ENCODE data around the gene CELF2.
"Not testable (repeated sequence)": the region's sequence is repeated elsewhere in the genome, so short reads cannot be mapped to it uniquely, and the experiment has no call there.

Gene CELF2

DNA sequence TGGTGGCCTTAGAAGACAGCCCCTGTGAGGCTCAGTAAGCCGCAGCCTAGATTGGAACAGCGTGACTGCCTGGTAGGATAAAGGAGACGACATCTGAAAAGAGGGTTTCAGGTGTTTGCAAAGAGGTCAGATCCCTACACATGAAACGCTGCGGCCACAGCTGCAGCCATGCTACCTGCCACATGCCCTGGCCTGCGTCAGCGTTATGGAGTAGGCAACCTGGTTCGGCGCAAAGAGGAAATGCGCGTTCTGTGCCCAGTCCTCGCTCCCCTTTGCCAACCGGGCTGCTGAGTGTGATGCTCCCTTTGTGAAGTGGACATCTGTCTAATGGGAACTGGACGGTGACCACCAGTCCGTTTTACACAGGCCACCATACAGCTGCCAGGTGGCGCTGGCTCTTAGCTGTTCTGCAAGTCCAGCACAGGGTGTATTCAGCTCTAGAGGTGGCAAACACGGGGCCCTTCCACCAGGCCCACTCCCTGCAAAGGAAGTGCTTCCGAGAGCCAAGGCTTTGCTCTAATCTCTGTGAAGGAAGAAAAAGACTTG lies 160.3 kb downstream of the CELF2 start:
- DNase-seq, result no peak

DNA sequence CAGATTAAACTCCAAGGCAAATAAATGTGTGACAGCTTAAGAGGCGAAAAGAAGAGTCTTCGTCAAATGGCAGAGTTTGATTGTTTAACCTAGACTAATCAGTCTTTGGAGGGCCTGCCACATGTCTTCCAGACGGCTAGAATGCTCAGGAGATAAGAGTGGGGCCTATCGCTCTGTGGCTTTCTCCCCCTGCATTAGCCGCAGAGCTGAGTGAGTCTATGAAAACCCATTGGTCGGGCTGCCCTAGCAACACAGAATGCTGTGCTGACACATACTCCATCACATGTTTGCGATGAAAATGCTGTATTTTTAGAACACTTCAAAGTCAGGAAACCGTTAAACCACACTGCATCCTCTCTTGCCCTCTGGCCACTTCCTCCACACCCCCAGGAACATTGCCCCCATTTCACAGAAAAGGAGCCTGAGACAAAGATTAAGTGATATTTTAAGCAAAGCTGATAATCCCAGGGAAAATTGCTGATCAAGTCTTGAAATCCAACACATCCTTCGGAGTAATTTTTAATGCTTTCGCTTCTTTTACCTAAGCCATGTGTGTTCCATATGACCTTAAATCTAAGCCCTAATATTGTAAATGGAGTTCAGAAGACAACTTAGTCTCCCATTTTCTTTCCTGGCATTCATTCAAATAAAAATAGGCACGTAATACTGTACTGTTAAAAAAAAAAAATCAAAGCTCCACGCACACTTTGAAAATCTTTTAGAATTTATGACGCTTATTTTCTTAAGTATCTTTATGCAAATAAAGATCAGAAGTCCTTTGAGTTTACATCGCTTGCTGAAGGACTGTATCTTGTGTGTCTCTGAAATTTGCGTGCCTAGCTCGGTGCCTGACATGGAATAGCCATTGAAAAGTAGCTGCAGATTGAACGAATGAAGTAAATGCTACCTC lies 161.2 kb downstream of the CELF2 start:
- DNase-seq, result peak; percentile 67 to 70

DNA sequence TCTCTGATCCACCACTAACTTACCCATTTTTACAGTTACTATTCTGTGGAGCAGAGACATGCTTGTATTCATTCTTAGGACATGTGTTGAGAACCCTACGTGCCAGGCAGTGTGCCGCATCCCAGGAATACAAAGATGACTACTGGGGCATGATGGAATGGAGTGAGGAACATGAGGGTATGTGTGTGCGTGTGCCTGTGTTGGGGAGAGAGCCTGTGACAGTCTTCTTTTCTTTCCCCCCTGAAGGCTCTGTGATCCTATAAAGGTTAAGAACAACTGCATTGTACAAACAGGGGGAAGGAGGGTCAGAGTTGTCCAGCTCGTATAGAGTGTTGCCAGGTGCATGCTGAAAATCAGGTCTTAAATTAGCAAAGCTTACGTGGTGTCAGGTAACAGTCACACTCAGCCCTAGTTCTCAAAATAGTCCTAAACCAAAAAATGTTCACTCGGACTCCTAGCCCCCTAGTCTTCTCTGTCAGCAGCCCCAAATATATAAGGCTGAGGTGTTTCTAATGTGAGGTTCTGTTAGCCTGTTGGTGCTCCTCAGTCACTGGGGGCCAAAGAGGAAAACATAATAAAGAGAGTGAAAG lies 161.9 kb downstream of the CELF2 start:
- no peak for DNase-seq

DNA sequence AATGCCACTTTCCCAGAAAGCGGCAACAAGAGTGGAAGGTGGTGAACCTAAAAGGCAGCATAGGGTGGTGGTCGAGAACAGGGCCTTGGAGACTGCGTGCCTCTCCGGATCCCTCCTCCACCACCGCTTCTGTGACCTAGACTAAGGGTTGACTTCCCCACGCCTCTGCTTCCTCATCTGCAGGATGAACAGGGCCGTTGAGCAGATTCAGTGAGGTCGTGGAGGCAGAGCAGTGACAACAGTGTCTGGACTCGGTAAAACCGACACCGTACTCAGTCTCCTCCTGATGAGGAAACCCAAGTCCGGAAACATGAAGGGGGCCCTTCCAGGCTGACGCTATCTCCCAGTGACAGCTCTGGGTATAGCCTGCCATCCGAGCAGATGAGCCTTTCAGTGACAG lies 162.6 kb downstream of the CELF2 start:
- peak in 1 of 2 donors; percentile 50 for DNase-seq

DNA sequence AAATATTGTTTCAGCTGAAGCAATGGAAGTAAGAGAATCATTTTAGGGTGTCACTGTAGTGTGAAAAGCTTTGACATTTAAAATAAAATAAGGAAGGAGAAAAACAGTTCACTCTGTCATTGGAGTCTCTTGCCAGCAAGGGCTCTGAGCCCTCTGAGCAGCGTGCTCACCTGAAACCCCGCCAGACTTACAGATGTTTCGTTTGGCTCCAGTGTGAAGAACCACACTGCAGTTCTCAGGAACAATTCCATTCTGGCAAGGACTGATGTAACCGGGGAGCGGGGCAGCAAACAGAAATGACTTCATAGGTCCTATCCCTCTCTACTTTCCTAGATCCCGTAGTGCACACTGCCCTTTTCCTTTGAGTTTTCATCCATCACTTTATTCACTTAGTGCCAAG lies 164.3 kb downstream of the CELF2 start:
- no peak for DNase-seq

DNA sequence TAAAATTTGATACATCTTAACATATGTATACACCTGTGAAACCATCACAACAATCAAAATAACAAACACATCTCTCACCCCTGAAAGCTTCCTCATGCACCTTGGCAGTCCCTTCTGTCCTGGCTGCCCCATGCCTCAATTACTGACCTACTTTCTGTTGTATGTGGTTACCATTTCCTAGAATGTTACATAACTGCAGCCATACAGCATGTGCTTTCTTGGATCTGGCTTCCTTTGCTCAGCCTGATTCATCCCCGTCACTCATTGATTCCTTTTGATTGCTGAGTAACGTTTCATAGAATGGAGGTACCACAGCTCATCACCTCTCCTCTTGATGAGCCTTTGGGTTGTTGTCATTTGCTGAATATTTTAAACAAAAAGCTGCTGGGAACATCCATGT lies 165.3 kb downstream of the CELF2 start:
- no peak for DNase-seq

DNA sequence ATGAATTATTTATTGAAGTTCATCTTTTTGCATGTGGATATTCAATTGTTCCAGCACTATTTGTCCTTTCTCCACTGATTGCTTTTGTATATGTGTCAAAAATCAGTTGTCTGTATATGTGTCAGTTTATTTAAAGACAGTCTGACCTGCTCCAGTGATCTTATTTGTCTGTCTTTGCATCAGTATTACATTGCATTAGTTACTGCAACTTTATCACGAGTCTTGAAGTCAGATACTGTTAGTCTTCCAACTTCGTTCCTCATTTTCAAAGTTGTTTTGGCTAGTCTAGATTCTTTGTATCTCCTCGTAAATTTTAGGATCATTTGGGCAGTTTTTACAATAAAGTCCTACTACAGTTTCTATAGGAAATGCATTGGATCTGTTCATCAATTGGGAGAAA lies 166.4 kb downstream of the CELF2 start:
- no peak for DNase-seq

DNA sequence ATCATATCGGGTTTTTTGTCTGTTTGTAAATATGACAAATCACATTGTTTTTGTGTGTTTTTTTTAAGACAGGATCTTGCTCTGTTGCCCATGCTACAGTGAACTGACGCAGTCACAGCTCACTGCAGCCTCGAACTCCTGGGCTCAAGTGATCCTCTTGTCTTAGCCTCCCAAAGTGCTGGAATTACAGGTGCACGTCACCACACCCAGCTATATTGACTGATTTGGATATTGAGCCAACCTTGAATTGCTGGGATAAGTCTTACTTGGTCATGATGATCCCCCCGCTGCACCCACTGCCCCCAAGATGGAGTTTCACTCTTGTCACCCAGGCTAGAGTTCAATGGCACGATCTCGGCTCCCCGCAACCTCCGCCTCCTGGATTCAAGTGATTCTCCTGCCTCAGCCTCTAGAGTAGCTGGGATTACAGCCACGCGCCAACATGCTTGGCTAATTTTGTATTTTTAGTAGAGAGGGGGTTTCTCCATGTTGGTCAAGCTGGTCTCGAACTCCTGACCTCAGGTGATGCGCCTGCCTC lies 167.5 kb downstream of the CELF2 start:
- DNase-seq, result not testable (repeated sequence)

DNA sequence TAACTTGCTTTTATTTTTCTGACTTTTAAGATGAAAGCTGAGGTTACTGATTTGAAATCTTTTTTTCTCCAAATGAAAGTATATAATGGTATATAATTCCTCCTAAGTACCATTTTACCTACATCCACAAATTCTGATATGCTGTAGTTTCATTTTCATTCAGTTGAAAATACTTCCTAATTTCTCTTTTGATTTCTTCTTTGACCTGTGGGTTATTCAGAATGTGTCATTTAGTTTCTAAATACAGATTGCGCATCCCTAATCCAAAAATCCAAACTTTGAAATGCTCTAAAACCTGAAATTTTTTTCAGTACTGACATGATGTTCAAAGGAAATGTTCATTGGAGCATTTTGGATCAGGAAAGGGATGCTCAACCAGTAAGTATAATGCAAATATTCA lies 168.7 kb downstream of the CELF2 start:
- no peak for DNase-seq

DNA sequence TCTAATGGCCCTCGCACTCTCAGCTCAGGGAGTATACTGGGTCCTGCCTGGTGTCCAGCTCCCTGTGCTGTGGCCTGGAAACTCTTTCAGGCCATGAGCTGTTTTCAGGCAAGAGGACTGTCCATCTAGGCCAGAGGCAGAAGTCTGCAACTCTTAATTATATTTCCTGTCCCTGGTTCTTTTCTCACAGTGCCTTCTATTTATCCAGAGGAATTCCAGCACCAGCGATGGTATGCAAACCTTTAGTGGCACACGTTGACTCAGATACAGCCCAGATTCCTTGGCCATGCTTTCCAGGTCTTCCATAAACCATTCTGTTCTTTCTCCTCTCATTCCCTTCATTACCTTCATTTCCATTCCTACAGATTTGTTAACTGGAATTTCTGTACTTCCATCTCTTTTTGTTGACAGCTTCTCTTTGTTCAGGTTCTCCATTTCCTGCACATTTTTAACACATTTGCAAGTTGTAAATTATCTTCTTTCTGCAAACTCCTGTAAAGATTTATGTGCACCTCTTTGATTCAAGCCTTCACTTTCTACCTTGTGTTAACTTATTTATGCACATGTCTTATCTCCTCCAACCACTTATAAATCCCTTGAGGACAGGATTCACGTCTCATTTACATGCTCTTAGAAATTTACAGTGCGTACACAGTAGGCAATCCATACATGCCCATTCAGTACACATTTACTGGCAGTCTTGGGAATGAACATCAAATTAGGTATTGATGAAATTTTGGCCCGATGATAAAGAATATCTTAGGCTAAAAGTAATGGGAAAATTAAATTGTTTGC lies 172.1 kb downstream of the CELF2 start:
- DNase-seq, result no peak

DNA sequence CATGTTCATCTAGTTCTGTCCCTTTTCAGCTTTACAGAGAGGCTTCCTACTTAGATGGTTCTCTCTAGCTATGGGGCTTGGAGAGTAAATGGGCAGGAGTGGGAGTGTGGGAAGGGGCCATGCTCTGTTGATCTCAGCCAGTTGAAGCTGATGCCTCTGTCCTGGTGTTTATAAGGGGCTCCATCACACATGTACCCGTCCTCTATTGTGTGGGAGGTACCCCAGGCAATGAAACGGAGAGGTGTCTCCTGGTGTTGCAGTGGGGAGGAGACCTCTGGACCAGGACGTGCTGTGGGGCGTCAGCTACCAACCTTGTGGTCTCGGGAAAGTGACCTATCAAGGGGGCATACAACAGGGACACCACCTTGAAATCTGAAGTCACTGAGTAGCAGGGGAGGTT lies 173.5 kb downstream of the CELF2 start:
- DNase-seq, result no peak

DNA sequence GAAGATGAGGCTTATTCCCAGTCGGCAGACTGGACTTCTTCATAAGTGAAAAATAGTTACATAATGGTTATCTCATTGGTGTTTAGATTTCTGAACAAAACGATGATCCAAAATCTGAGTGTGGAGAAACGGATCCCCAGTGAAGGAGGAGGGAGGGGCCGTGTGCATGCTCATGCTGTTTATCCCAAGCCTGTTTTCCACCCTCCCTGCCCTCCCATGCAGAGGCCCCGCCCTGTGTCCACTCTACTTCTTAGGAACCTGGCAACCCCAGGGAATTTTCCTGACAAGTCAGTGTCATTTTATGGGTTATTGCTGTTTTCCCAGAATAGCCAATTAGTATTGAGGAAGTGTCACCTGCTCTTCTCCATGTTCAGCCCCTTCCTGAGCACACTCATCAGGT lies 174.0 kb downstream of the CELF2 start:
- DNase-seq, result no peak

DNA sequence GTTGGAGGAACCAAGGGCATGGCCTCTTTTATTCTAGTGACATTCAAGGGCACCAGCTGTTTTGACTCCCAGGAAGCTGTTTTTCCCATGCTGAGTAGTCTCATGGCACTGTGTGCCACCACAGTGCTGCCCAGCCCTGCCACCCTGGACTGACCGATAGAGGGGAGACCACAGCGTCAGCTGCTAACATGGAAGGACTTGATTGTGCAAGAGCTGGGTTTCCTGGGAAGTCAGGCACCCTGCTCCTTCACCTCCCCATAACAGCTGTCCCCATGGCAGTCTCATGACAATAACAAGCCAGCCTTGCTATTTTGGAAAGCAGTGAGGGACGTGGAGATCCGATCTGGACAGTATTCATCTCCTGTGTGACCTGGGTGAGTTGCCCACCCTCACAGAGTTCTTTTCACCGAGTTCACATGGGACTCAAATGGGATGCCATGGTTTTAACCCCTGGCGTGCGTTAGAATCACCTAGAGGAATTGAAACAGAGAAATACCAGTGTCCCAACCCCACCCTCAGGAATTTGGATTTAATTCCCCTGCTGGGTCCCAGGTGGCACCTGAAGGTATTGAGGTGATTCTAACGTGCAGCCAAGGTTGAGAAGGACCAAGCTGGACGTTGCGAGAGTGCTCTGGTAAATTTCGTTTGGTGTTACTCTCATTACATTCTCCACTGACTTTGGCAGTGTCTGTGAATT lies 174.8 kb downstream of the CELF2 start:
- no peak for DNase-seq

DNA sequence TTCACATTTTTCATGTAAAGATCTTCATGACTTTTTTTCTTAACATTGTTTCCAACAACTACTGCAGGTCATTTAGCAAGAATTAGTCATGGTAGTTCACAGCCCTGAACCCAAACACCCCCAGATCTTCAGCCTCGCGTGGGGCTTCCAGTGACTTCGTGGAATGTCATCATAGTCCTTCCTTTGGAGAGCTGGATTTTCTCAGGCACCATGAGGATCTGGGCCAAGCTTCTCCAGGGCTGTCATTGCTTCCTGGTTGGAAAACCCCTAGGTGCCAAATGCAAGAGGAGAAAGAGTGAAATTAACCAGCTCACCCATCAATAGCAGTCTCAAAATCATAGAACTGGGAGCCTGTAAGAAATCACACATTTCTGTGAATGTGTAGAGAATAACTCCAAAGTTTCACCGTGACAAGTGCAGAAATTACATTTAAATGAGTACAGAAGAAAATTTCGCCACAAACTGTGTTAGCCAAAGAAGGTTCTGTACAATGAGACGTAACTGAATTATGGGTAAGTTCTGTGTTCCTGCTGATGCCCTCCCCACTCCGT lies 175.4 kb downstream of the CELF2 start:
- DNase-seq, result no peak

DNA sequence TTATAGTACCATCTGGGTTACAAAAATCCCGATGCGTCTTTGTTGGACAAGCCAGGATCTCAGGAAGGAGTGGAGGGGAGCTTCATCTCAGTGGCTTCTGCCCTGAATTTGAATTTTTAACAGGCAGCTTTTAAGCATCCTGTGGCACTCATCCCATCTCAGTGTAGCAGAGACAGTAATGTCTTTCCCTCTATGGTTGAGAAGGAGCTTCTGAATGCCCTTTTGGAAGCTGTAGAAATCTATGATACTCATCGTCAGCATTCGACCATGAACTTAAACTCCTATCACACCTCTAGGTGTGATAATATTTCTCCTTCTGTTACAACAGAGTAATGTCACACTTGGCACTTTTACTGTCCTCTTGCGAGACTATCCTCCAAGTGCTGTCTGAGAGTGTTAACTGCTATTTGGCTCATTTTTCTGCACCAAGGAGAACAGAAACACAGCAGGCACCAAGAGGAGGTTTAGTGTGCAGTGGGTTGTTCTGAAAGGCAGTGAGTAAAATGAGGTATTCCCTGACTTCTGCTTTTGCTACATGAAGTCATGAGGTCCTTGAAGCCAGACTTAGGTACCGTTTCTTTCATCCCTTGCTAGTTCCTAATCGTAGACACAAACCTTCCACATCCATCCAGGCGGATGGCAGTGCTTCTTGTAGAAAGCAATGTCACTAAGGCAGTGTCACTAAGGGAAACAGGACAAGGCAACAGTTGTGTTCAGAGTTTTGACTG lies 177.4 kb downstream of the CELF2 start:
- DNase-seq, result no peak

DNA sequence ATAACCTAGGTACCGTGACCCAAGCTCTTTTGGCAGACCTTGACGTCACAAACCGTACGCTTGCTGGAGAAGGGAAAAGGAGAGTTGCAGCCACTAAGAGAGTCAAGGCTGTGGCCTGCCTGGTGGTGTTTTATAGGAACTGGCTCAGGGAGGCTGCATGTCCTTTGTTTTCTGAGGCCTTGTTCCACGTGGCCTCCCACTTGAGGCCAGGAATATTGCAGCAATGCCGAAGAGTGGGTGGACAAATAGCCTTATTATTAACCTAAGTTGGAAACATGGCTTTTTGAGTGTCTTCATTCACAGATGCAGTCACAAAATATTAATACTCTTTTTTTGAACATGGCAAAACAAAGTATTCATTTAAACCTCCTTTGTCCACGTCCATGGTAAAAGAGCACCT lies 178.0 kb downstream of the CELF2 start:
- no peak for DNase-seq

DNA sequence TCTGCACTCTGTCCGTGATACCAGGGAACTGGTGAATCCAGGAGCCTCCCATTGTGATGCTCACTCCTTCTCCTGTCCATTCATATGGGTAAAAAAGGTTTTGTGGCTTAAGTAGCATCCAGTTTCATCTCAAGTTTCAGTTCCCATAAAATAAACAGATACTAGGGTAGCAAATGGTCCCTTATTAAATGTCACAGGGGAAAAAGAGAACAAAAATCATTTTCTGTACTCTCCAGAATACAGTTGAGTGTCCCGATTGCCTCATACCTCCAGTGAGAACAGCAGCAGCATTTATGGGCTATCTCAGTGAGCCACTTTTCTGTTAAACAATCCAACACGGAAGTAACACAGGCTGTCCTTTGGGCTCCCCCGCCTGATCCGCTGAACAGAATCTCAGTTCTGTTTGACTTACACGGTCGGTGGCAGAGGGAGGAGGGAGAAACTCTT lies 179.6 kb downstream of the CELF2 start:
- no peak for DNase-seq

DNA sequence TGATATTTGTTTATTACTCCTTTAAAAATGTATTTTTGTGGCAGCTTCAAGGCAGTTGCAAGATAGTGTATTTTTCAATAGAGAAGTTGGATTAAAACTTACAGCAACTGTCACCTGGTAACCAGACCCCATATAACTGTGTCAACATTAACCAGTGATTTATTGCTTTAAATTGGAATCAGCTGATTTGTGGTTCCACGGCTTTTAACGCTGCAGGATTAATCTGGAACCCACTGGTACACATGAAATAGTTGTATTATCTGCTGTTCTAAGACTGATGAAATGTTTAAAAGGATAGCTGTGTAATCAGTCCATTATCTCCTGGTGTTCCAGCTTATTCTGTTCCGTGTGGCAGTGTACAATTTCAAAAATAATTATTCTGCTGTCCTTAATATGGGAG lies 180.2 kb downstream of the CELF2 start:
- DNase-seq, result no peak

DNA sequence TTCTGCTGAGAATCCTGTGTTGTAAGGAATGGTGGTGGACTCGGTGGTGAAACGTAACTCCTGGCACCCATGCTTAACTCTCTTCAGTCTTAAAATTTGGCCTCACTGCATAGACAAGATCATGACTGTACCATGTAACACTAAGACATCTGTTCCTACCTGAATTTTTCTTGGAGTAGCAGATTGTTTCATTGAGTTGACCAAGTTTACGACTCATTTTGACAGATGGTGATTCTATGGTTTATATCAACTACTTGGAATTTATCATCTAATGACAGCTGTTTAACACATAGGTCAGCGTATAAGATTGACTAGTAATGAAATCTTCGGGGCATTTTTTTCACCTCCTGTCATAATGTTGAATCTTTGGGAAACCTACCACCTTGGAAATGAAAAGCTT lies 184.2 kb downstream of the CELF2 start:
- DNase-seq, result no peak

DNA sequence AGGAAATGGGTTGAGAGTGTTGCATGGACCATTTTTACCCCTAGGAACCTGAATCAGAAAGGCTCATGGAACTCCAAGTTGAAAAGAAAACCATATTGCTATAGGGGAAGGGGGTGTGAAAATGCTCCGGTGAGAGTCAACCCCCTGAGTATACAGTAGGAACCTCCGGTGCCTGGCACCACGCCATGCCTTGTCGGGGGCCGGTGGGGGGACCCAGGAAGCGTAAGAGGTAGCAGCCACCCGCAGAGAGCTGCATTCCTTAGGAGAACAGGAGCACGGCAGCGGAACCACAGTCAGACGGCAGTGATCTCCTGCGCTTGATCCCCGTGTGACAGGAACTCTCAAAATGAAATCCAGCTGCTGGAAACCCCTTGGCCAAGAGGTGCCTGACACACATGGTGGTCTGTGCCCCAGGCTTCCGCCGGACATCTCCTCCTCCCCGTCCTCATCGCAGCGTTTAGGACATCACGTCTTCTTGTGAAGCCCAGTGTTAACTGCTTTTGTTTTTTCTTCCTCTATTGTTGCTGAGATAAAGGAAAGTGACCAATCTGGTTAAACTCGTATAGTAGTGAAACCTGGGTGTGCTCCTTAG lies 186.8 kb downstream of the CELF2 start:
- no peak for DNase-seq

All from stimulated activated CD4-positive, alpha-beta T cell treated with anti-CD3 and anti-CD28 coated beads, Interleukin-2, amount 100 ng/mL, for 48 hours (primary cell).